Effector memory CD8-positive, alpha-beta T cell (primary cell): Measurements from ENCODE around the gene ERP44.

Experiments
- ATAC-seq: fragments of 150-1000 bp; cut with Tn5 transposase; replicated peaks from 2 replicates; pipeline ENCODE4 v1.10.0; 2021; ENCODE audit warnings: mild to moderate bottlenecking, moderate library complexity
- DNase-seq, 3 experiments: peaks; one replicate each; pipeline ENCODE4 v3.0.0; 2021
- H3K27ac Mint-ChIP-seq, 2 donors: one replicate each; pipeline ENCODE4 v1.8.0; 2022; ENCODE audit warnings: mild to moderate bottlenecking in 2 of 2, mixed read lengths in 2 of 2, moderate library complexity in 2 of 2
- H3K27me3 Mint-ChIP-seq, 2 donors: one replicate each; pipeline ENCODE4 v1.8.0; 2022; ENCODE audit warnings: mixed read lengths in 2 of 2
- H3K36me3 Mint-ChIP-seq: one replicate; pipeline ENCODE4 v1.8.0; 2022; ENCODE audit warnings: mild to moderate bottlenecking, moderate library complexity, mixed read lengths; ENCODE audit not compliant: insufficient read depth
- H3K4me1 Mint-ChIP-seq, 2 donors: one replicate each; pipeline ENCODE4 v1.8.0; 2022; ENCODE audit warnings: low read depth in 2 of 2, mixed read lengths in 2 of 2
- H3K4me3 Mint-ChIP-seq, 2 donors: one replicate each; pipeline ENCODE4 v1.8.0; 2022; ENCODE audit warnings: mild to moderate bottlenecking in 2 of 2, mixed read lengths in 2 of 2, moderate library complexity in 2 of 2
- H3K9me3 Mint-ChIP-seq, 2 donors: one replicate each; pipeline ENCODE4 v1.8.0; 2022; ENCODE audit warnings: mixed read lengths in 2 of 2

The ERP44 gene

DNA sequence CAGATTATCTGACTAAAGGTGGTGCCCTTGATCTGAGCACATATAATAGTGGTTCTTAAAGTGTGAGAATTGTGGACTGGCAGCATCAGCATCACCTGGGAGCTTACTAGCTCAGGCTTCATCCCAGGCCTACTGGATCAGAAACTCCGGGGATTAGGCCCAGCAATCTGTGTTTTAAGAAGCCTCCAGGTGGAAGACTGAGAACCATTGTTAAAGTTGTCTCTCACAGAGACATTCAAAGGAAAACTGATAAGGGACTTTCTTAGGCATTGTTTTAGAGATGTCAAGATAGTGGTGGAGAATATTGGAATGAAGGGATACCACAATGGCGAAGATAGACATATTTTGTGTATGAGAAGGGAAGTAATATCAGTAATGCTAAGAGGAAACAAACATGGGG lies 132.8 kb downstream of the ERP44 start:
- Mint-ChIP-seq H3K27me3 (no peaks in the 10 kb centered on the region), H3K4me1 (no peaks in the 10 kb centered on the region), H3K27ac (no peak overlapping the region), H3K36me3 (peaks cover 22% of the 10 kb centered on the region), H3K4me3 (no peak overlapping the region), H3K9me3 (no peaks in the 10 kb centered on the region)
- DNase-seq (no peak), ATAC-seq (no peak)

DNA sequence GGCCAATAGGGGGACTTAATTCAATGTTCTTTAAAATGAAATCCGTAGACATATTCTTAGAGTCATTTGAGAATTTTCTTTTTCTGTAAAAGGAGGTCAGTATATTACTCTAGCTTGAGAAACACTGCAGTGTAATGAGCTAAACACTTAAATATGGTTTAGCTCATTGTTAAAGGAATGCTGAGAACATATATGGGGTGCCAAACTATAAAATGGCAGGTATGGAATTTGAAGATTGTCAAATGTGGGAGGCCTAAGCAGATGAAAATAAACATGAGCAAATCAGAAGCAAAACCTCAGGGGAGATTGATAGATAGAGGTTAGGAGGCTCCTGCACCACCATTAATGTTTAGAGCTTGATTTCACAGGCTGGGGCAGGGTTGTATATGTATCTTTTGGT lies 134.5 kb downstream of the ERP44 start:
- Mint-ChIP-seq H3K4me1 (no peaks in the 10 kb centered on the region), H3K4me3 (no peak overlapping the region), H3K27ac (peak overlapping the region in 1 of 2 donors; percentile 29), H3K9me3 (no peaks in the 10 kb centered on the region), H3K36me3 (peaks cover 37% of the 10 kb centered on the region), H3K27me3 (no peaks in the 10 kb centered on the region)
- DNase-seq: no peak
- ATAC-seq: no peak

DNA sequence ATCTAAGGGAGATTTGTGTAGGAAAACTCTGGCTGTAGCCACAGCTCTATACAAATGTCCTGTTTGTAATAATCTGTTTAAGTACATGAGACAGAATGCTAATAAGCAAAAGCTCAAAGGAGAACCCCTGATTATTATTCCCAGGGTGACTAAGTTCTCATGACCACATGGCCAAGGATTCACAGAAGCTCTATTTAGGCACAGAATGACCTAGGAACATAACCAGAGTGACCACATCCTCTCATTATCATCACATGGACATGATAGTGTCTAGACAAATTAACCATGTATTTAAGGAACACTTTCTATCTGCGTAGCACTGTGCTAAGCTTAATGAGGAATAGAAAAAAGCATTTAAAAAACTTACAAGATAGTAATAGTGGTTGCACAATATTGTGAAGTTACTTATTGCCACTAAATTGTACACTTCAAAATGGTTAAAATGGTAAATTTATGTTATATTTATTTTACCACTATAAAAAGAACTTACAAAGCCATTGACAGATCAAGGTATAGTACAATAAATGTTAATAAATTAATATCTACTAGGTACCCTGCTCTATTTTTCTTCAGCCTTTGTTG lies 136.0 kb downstream of the ERP44 start:
- H3K9me3 Mint-ChIP-seq: no peaks in the 10 kb centered on the region
- peaks cover 29% of the 10 kb centered on the region for H3K36me3 Mint-ChIP-seq
- no peaks in the 10 kb centered on the region for H3K27me3 Mint-ChIP-seq
- H3K4me3 Mint-ChIP-seq: no peak overlapping the region
- ATAC-seq (no peak), DNase-seq (no peak)
- H3K27ac Mint-ChIP-seq: no peak overlapping the region
- no peaks in the 10 kb centered on the region for H3K4me1 Mint-ChIP-seq

DNA sequence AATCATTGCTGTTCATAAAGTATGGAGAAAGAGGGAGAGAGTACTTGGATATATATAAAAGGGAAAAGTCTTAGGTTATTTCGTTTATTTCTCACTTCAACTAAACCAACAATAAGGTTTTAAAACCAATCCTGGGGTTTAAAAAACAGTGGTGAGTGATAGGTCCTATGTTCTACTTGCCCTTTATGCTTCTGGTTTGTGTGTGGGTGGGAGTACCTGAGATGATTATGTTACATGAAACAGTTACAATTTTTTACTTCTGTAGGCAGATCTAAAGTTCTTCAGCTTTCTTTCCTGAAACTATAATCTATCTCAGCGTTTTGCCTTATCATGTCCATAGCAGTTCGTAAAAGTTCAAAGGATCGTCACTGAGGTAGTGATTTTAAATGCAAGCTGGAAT lies 143.2 kb downstream of the ERP44 start:
- DNase-seq: no peak
- Mint-ChIP-seq H3K4me3 (no peak overlapping the region), H3K4me1 (peaks cover 0 to 11% of the 10 kb centered on the region in 2 donors), H3K36me3 (peaks cover 24% of the 10 kb centered on the region), H3K27ac (no peak overlapping the region), H3K9me3 (no peaks in the 10 kb centered on the region), H3K27me3 (no peaks in the 10 kb centered on the region)
- ATAC-seq: no peak

DNA sequence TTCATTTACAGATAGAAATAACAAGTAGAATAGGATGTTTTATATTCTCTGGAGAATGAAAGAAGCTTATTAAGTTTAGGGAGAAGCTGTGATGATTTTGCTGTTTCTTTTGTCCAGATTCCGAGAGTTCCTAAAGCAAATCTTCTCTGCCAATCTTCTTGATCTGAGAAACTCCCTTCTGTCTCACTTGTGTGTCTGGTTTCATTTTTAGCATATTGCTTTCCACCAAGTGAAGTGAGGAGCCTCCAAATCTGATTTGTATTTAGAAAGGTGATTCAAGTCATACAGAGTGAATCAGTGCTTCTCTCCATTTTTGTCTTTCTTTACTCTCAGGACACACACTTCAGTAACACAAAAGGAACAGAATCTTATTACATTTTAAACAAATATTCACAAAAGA lies 144.0 kb downstream of the ERP44 start:
- H3K27ac Mint-ChIP-seq: peak overlapping the region in 1 of 2 donors; percentile 73
- H3K9me3 Mint-ChIP-seq: no peaks in the 10 kb centered on the region
- H3K36me3 Mint-ChIP-seq: peaks cover 16% of the 10 kb centered on the region
- no peaks in the 10 kb centered on the region for H3K27me3 Mint-ChIP-seq
- DNase-seq (no peak), ATAC-seq (no peak)
- H3K4me1 Mint-ChIP-seq: peaks cover 0 to 11% of the 10 kb centered on the region in 2 donors
- no peak overlapping the region for H3K4me3 Mint-ChIP-seq

DNA sequence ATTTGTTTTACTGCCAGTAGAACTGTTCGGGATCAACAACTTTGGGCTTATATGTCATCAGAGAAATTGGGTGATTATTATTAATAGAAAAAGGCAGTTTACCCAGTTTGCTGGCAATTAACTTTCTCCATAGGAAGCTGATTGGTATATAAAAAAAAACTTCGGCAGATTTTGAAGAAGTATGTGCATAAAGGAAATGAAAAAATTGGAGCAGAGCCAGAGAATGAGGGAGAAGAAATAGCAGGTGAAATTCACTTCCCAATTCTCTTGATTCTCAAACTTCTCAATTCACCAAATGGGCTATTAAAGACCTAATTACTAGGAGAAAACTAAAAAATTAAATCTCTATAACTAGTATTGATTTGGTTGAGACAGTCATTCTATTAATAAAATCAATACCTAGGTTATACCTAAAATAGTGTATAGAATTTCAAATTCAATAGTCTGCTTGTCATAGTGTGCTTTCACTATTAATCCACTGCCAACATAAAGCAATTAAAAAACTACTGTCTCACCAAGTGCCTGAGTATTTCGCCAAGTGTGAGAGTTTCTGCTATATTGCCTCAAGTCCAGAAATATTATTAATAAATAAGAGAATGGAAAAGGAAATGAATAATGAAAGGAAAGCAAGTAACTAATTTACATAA lies 144.8 kb downstream of the ERP44 start:
- no peak overlapping the region for H3K4me3 Mint-ChIP-seq
- H3K36me3 Mint-ChIP-seq: peaks cover 12% of the 10 kb centered on the region
- no peak for DNase-seq
- H3K9me3 Mint-ChIP-seq: no peaks in the 10 kb centered on the region
- H3K27me3 Mint-ChIP-seq: no peaks in the 10 kb centered on the region
- peak overlapping the region in 1 of 2 donors; percentile 73 for H3K27ac Mint-ChIP-seq
- no peak for ATAC-seq
- peaks cover 0 to 11% of the 10 kb centered on the region in 2 donors for H3K4me1 Mint-ChIP-seq

DNA sequence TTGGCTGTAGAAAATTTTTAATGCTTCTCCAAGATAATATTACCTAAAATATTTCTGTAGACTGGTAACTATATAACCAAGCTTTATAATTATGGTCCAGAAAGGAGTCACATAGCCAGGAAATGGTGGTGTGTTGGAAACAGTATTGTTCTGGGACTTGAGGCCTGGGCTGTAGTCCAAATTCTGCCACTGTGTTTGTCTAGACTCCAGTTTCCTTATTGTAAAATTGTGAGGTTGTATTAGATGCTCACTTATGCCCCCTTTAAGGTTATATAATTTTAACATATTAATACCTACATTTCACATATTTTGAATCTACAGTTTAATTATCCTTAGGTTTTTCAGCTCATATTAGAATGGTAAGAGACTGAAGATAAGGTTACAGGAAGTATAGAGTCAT lies 149.9 kb downstream of the ERP44 start:
- H3K36me3 Mint-ChIP-seq: peaks cover 12% of the 10 kb centered on the region
- no peak for DNase-seq
- ATAC-seq: no peak
- no peaks in the 10 kb centered on the region for H3K27me3 Mint-ChIP-seq
- H3K9me3 Mint-ChIP-seq: no peaks in the 10 kb centered on the region
- peaks cover 4 to 5% of the 10 kb centered on the region in 2 donors for H3K4me1 Mint-ChIP-seq
- no peak overlapping the region for H3K27ac Mint-ChIP-seq
- no peak overlapping the region for H3K4me3 Mint-ChIP-seq

DNA sequence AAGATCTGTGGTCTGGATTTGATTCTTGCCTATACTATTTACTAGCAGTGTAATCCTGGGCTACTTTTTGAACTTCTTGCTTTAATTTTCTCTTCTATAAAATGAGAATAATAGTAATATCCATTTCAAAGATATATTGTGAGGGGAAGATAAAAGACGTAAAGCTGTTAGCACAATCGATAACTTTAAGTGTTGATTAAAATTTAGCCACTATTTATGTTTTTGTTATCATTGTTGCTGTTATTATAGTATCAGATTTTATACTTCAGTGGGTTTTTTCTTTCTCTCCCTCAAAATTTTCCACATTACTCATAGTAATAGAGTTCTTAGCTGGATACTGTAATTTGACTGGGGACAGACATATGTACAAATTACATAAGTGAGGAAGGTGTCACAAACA lies 150.3 kb downstream of the ERP44 start:
- H3K27me3 Mint-ChIP-seq: no peaks in the 10 kb centered on the region
- no peak overlapping the region for H3K4me3 Mint-ChIP-seq
- ATAC-seq (no peak), DNase-seq (no peak)
- no peak overlapping the region for H3K27ac Mint-ChIP-seq
- H3K9me3 Mint-ChIP-seq: no peaks in the 10 kb centered on the region
- peaks cover 6 to 9% of the 10 kb centered on the region in 2 donors for H3K4me1 Mint-ChIP-seq
- peaks cover 14% of the 10 kb centered on the region for H3K36me3 Mint-ChIP-seq

DNA sequence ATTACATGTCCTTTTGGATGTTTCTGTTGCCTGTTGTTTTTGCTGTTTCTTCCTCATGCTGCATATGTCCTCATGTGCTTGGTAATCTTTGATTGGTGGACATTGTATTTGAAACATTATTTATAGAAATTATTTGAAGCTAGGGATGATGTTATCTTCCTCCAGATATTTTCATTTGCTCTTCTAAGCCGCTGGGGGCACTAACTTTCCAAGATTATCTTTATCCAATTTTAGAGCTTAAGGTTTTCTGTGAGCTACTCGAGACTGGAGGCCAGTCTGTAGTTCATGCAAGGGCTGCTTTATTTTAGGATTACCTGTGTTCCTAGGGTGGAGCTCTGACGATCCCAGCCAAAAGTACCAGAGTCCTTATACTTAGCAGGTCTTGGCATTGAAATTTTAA lies 151.4 kb downstream of the ERP44 start:
- H3K4me1 Mint-ChIP-seq: peaks cover 6 to 9% of the 10 kb centered on the region in 2 donors
- peaks cover 18% of the 10 kb centered on the region for H3K36me3 Mint-ChIP-seq
- H3K27me3 Mint-ChIP-seq: no peaks in the 10 kb centered on the region
- ATAC-seq: no peak
- H3K9me3 Mint-ChIP-seq: no peaks in the 10 kb centered on the region
- DNase-seq: no peak
- peak overlapping the region in 1 of 2 donors; percentile 30 for H3K27ac Mint-ChIP-seq
- no peak overlapping the region for H3K4me3 Mint-ChIP-seq

DNA sequence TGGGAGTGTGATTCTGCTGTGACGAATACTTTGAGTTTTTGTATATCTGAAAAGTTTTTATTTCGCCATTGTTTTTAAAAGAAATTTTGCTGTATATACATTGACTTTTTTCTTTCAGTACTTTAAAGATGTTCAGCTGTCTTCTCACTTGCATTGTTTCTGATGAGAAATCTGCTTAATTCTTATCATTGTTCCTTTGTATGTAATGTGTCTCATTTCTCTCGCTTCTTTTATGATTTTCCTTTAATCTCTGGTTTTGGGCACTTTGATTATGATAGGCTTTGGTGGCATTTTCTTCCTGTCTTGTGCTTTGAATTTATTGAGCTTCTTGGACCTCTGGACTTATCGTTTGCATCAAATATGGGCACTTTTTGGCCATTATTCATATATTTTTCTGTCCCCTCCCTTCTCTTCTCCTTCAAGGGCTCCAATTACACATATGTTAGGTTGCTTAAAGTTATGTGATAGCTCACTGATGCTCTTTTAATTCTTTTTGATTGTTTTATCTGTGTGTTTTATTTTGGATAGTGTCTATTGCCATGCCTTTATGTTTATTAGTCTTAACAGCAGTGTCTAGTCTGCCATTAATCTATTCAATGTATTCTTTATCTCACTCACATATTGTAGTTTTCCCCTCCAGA lies 161.7 kb downstream of the ERP44 start:
- Mint-ChIP-seq H3K27ac (no peak overlapping the region), H3K9me3 (peaks cover 2 to 9% of the 10 kb centered on the region in 2 donors), H3K36me3 (peaks cover 3% of the 10 kb centered on the region), H3K4me3 (no peak overlapping the region), H3K27me3 (no peaks in the 10 kb centered on the region), H3K4me1 (peaks cover 10 to 26% of the 10 kb centered on the region in 2 donors)
- DNase-seq (no peak), ATAC-seq (no peak)

DNA sequence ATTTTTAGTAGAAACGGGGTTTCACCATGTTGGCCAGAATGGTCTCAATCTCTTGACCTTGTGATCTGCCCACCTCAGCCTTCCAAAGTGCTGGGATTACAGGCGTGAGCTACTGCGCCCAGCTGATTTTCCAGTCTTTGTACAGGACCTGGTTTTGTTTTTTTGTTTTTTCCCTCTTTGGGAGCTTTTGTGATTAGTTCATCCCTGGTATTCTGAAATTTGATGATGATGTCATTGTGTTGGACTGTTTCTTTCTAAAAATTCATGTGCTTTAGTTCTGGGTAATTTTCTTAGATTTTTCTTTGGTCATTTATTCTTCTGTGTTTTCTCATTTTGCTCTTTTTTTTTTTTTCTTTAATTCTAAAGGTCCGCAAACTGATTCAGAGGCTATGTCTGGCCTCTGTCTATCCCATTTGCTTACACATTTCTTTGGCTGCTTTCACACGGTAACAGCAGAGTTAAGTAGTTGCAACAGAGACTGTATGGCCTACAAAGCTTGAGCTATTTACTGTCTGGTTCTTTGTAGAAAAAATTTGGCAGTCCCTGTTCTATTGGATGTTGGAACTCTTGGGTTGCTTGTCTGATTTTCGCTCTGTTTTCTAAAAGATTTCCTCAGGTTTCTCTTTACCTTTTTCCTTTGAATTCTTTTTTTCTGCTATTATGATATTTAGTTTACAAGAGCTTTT lies 167.5 kb downstream of the ERP44 start:
- DNase-seq: no peak
- no peak for ATAC-seq
- H3K9me3 Mint-ChIP-seq: no peaks in the 10 kb centered on the region
- peaks cover 15 to 29% of the 10 kb centered on the region in 2 donors for H3K4me1 Mint-ChIP-seq
- H3K27ac Mint-ChIP-seq: peak overlapping the region in 1 of 2 donors; percentile 38
- H3K36me3 Mint-ChIP-seq: peaks cover 10% of the 10 kb centered on the region
- no peak overlapping the region for H3K4me3 Mint-ChIP-seq
- no peaks in the 10 kb centered on the region for H3K27me3 Mint-ChIP-seq

DNA sequence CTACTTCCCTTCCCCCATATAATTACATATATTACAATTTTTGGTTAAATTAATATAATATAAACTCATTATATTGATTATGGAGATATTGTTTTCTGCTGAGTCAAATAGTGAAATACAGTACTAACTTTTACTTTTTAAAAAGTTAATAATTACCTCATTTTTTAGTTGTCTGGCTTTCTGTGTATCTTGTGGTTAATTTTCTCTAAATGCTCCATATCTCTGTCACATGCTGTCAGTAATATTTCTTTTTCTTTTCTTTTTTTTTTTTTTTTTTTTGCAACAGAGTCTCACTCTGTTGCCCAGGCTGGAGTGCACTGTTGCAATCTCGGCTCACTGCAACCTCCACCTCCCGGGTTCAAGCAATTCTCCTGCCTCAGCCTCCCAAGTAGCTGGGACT lies 169.1 kb downstream of the ERP44 start:
- Mint-ChIP-seq H3K27ac (no peak overlapping the region), H3K4me3 (no peak overlapping the region), H3K9me3 (no peaks in the 10 kb centered on the region), H3K36me3 (peaks cover 10% of the 10 kb centered on the region), H3K4me1 (peaks cover 12 to 21% of the 10 kb centered on the region in 2 donors), H3K27me3 (no peaks in the 10 kb centered on the region)
- ATAC-seq (no peak), DNase-seq (no peak)
